BLaER1 treated with 17β-estradiol and CSF1 and Interleukin-3, amounts not matched to agents 10 nM and 100 nM (cell line): ENCODE results near the gene SNN.

Experiments
- H3K27ac ChIP-seq, 11 experiments: shearing (Covaris generic); formaldehyde crosslinking; 2 replicates each; pipeline ENCODE4 v1.8.1; 2022
- H3K27me3 ChIP-seq, 11 experiments: shearing (Covaris generic); formaldehyde crosslinking; 2 replicates each; pipeline ENCODE4 v1.8.1; 2022
- H3K36me3 ChIP-seq, 11 experiments: shearing (Covaris generic); formaldehyde crosslinking; 2 replicates each; pipeline ENCODE4 v1.8.1; 2022
- H3K4me1 ChIP-seq, 10 experiments: shearing (Covaris generic); formaldehyde crosslinking; 2 replicates each; pipeline ENCODE4 v1.8.1; 2022
- H3K4me2 ChIP-seq, 11 experiments: shearing (Covaris generic); formaldehyde crosslinking; 2 replicates each; pipeline ENCODE4 v1.8.1; 2022
- H3K4me3 ChIP-seq, 10 experiments: shearing (Covaris generic); formaldehyde crosslinking; 2 replicates each; pipeline ENCODE4 v1.8.1; 2022
- H3K9ac ChIP-seq, 11 experiments: shearing (Covaris generic); formaldehyde crosslinking; 2 replicates each; pipeline ENCODE4 v1.8.1; 2022
- H3K9me3 ChIP-seq, 11 experiments: shearing (Covaris generic); formaldehyde crosslinking; replicated peaks in 1 of 11; 2 replicates each; pipeline ENCODE4 v1.8.1; 2022
- H4K20me1 ChIP-seq, 11 experiments: shearing (Covaris generic); formaldehyde crosslinking; 2 replicates each; pipeline ENCODE4 v1.8.1; 2022
- Cebpa-rat ChIP-seq, 11 experiments: shearing (Covaris generic); IDR thresholded peaks; 2 replicates each; pipeline ENCODE4 v1.8.1; 2022

The SNN gene

GRCh38 chr16:11696266-11697012 lies 28.2 kb downstream of the SNN start:
- H3K27me3 ChIP-seq = no peaks in the 10 kb centered on the region
- 0 out of 22 replicates have a peak overlapping the region, but pooled peaks of 2 of the 11 experiments have one; percentile 36 to 53 for H3K27ac ChIP-seq
- H3K9ac ChIP-seq = no peak overlapping the region
- H3K4me1 ChIP-seq = peaks cover 9 to 45% (median 32%) of the 10 kb centered on the region in 10 experiments; a peak in 19 of 20 replicates
- peaks cover 0 to 51% (median 7%) of the 10 kb centered on the region in 11 experiments; a peak in 8 of 22 replicates for H4K20me1 ChIP-seq
- H3K9me3 ChIP-seq = no peaks in the 10 kb centered on the region
- no peak overlapping the region for H3K4me3 ChIP-seq
- H3K4me2 ChIP-seq = no peak overlapping the region
- no peak for TF ChIP-seq Cebpa-rat (IDR thresholded peaks at IDR 0.05)
- peaks cover 79 to 100% (median 97%) of the 10 kb centered on the region in 11 experiments for H3K36me3 ChIP-seq

GRCh38 chr16:11697319-11697718 lies 29.1 kb downstream of the SNN start:
- Histone ChIP-seq H3K9me3 (no peaks in the 10 kb centered on the region), H3K4me2 (peak overlapping the region in 4 of 11 experiments; percentile 5 to 30 (median 20); a peak in 7 of 22 replicates), H3K27ac (peak overlapping the region in 8 of 11 experiments; percentile 9 to 53 (median 36); a peak in 8 of 22 replicates), H3K27me3 (no peaks in the 10 kb centered on the region), H3K9ac (peak overlapping the region in 4 of 11 experiments; percentile 4 to 19 (median 5); a peak in 3 of 22 replicates), H3K4me1 (peaks cover 13 to 45% (median 34%) of the 10 kb centered on the region in 10 experiments; a peak in 19 of 20 replicates), H3K4me3 (no peak overlapping the region), H4K20me1 (peaks cover 0 to 51% (median 7%) of the 10 kb centered on the region in 11 experiments; a peak in 9 of 22 replicates), H3K36me3 (peaks cover 73 to 99% (median 90%) of the 10 kb centered on the region in 11 experiments)
- no peak for TF ChIP-seq Cebpa-rat (IDR thresholded peaks at IDR 0.05)

- peaks cover 0 to 56% (median 7%) of the 10 kb centered on the region in 11 experiments; a peak in 9 of 22 replicates for H4K20me1 ChIP-seq
- no peaks in the 10 kb centered on the region for H3K27me3 ChIP-seq
- H3K4me2 ChIP-seq = peak overlapping the region in 6 of 11 experiments; percentile 5 to 30 (median 20); a peak in 8 of 22 replicates
- peak overlapping the region in 7 of 11 experiments; percentile 9 to 53 (median 36); a peak in 13 of 22 replicates for H3K27ac ChIP-seq
- peak overlapping the region in 3 of 11 experiments; percentile 3 to 4 (median 4); a peak in 1 of 22 replicates for H3K9ac ChIP-seq
- H3K9me3 ChIP-seq = no peaks in the 10 kb centered on the region
- TF ChIP-seq Cebpa-rat (IDR thresholded peaks at IDR 0.05) = no peak
- peaks cover 72 to 99% (median 90%) of the 10 kb centered on the region in 11 experiments for H3K36me3 ChIP-seq
- H3K4me1 ChIP-seq = peaks cover 13 to 45% (median 34%) of the 10 kb centered on the region in 10 experiments; a peak in 19 of 20 replicates
- no peak overlapping the region for H3K4me3 ChIP-seq
Measured at GRCh38 chr16:11698271-11698689, 30.0 kb downstream of the SNN start.

- no peaks in the 10 kb centered on the region for H3K27me3 ChIP-seq
Measured at GRCh38 chr16:11699234-11699894, 31.1 kb downstream of the SNN start.

GRCh38 chr16:11700264-11701029 lies 32.2 kb downstream of the SNN start:
- TF ChIP-seq Cebpa-rat (IDR thresholded peaks at IDR 0.05) = no peak
- Histone ChIP-seq H3K9ac (peak overlapping the region in 4 of 11 experiments; percentile 17 to 44 (median 37); a peak in 6 of 22 replicates), H3K27me3 (no peaks in the 10 kb centered on the region), H3K4me2 (peak overlapping the region in 9 of 11 experiments; percentile 4 to 51 (median 34); a peak in 14 of 22 replicates), H4K20me1 (peaks cover 0 to 60% (median 7%) of the 10 kb centered on the region in 11 experiments; a peak in 10 of 22 replicates), H3K27ac (peak overlapping the region in 8 of 11 experiments; percentile 10 to 61 (median 48); a peak in 10 of 22 replicates), H3K4me3 (no peak overlapping the region), H3K36me3 (peaks cover 70 to 99% (median 90%) of the 10 kb centered on the region in 11 experiments), H3K4me1 (peaks cover 13 to 39% (median 31%) of the 10 kb centered on the region in 10 experiments; a peak in 19 of 20 replicates), H3K9me3 (no peaks in the 10 kb centered on the region)

More at GRCh38 chr16:11699234-11699894, 31.1 kb downstream of the SNN start:
- Histone ChIP-seq H3K9ac (0 out of 22 replicates have a peak overlapping the region, but pooled peaks of 2 of the 11 experiments have one; percentile 5 to 19), H3K27ac (peak overlapping the region in 6 of 11 experiments; percentile 1 to 61 (median 10); a peak in 3 of 22 replicates), H3K36me3 (peaks cover 74 to 99% (median 92%) of the 10 kb centered on the region in 11 experiments), H3K4me3 (no peak overlapping the region), H3K9me3 (no peaks in the 10 kb centered on the region), H4K20me1 (peaks cover 0 to 59% (median 7%) of the 10 kb centered on the region in 11 experiments; a peak in 10 of 22 replicates), H3K4me1 (peaks cover 13 to 45% (median 34%) of the 10 kb centered on the region in 10 experiments; a peak in 19 of 20 replicates), H3K4me2 (no peak overlapping the region)
- no peak for TF ChIP-seq Cebpa-rat (IDR thresholded peaks at IDR 0.05)

- H3K4me3 ChIP-seq = no peak overlapping the region
- peaks cover 44 to 98% (median 76%) of the 10 kb centered on the region in 11 experiments for H3K36me3 ChIP-seq
- no peak overlapping the region for H3K27ac ChIP-seq
- no peaks in the 10 kb centered on the region for H3K9me3 ChIP-seq
- no peak for TF ChIP-seq Cebpa-rat (IDR thresholded peaks at IDR 0.05)
- peaks cover 0 to 71% (median 2%) of the 10 kb centered on the region in 11 experiments; a peak in 11 of 22 replicates for H4K20me1 ChIP-seq
- no peak overlapping the region for H3K4me2 ChIP-seq
- no peaks in the 10 kb centered on the region for H3K27me3 ChIP-seq
- peaks cover 8 to 25% (median 20%) of the 10 kb centered on the region in 10 experiments for H3K4me1 ChIP-seq
- no peak overlapping the region for H3K9ac ChIP-seq
Measured at GRCh38 chr16:11705311-11706025, 37.2 kb downstream of the SNN start.

GRCh38 chr16:11706180-11706742 lies 38.0 kb downstream of the SNN start:
- Histone ChIP-seq H4K20me1 (peaks cover 0 to 71% (median 0%) of the 10 kb centered on the region in 11 experiments; a peak in 11 of 22 replicates), H3K36me3 (peaks cover 48 to 98% (median 76%) of the 10 kb centered on the region in 11 experiments), H3K4me2 (peak overlapping the region in 5 of 11 experiments; percentile 15 to 32 (median 27); a peak in 6 of 22 replicates), H3K27me3 (no peaks in the 10 kb centered on the region), H3K9me3 (no peaks in the 10 kb centered on the region), H3K4me3 (no peak overlapping the region), H3K27ac (no peak overlapping the region), H3K4me1 (peaks cover under 1 to 25% (median 17%) of the 10 kb centered on the region in 10 experiments; a peak in 18 of 20 replicates), H3K9ac (no peak overlapping the region)
- no peak for TF ChIP-seq Cebpa-rat (IDR thresholded peaks at IDR 0.05)
